GM12864 (cell line): ENCODE results near the gene CXXC4.

Experiments
- DNase-seq: peaks from one replicate; pipeline ENCODE4 v3.0.0-alpha.2; 2011; ENCODE audit warnings: low read depth
- H3K4me3 ChIP-seq: 2 replicates; pipeline ENCODE4 v1.5.1; 2011; ENCODE audit warnings: mild to moderate bottlenecking, low read depth, low read length, control low read depth
- TF ChIP-seq, protein P1 (sequence below): IDR thresholded peaks from 2 replicates; pipeline ENCODE4 v1.5.1; 2011; ENCODE audit warnings: low read depth, mild to moderate bottlenecking, moderate library complexity, low read length, control low read depth, inconsistent platforms; ENCODE audit errors: missing control alignments

Gene CXXC4

DNA sequence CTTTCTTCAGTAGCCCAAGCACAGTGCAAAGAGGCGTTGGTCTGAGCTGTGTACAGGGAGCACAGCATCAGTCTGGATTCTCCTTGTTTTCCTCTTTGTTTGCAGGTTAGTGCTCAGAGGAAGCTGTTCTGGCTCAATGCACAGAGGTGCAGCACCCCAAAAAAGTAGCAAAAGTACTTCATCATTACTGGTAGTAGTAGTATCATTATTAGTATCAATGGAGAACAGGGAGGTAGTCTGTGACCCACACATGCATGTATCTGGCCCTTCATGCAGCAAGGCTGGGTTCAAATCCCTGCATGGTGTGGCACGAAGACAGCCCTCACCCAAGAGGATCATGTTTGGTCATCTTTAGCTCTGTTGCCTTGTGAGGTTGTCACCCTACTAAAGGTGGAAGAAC lies 68.7 kb downstream of the CXXC4 start:
- TF ChIP-seq, protein P1, sequence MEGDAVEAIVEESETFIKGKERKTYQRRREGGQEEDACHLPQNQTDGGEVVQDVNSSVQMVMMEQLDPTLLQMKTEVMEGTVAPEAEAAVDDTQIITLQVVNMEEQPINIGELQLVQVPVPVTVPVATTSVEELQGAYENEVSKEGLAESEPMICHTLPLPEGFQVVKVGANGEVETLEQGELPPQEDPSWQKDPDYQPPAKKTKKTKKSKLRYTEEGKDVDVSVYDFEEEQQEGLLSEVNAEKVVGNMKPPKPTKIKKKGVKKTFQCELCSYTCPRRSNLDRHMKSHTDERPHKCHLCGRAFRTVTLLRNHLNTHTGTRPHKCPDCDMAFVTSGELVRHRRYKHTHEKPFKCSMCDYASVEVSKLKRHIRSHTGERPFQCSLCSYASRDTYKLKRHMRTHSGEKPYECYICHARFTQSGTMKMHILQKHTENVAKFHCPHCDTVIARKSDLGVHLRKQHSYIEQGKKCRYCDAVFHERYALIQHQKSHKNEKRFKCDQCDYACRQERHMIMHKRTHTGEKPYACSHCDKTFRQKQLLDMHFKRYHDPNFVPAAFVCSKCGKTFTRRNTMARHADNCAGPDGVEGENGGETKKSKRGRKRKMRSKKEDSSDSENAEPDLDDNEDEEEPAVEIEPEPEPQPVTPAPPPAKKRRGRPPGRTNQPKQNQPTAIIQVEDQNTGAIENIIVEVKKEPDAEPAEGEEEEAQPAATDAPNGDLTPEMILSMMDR = no peak
- DNase-seq = no peak
- H3K4me3 ChIP-seq = no peak overlapping the region

DNA sequence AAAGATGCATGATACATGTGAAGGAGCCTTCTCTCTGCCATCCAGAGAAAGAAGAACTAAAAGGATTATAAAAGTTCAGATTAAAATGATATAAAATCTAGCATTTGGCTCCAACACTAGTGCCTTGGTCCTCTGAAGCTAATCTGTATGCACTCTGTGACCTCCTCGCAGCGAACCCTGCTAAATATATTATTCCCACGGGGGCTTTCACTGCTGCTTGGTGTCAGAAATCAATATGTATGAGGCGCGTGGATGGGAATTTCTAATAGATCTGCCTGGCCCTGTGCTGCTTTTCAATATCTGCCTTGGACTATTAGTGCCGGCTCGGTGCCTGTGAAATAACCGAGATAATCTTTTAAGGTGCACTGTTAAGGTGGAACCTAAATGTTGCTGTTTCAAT lies 69.7 kb downstream of the CXXC4 start:
- DNase-seq = no peak
- TF ChIP-seq, protein P1 = no peak
- no peak overlapping the region for H3K4me3 ChIP-seq

DNA sequence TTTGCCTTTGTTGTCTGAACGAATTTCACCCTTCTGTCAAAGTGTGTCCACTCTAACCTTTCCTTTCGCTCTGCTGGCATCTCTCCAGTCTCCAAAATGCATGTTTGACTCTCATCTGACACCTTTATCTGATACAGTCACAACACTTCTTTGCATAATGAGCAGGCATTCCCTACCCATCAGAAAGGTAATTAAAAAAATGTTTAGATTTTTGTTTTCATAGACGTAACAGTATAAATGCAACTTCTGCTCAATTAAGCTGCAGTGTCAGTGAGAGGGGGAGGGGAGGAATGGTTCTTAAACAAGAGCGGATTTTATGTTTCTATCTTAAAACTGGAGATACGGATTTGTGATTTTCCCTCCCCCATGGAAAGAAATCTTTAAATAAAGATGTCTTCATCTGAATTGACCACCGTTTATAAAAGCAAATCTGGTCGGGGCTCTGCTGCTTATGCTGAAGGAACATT lies 70.2 kb downstream of the CXXC4 start:
- TF ChIP-seq, protein P1 = no peak
- no peak for DNase-seq
- H3K4me3 ChIP-seq = no peak overlapping the region

DNA sequence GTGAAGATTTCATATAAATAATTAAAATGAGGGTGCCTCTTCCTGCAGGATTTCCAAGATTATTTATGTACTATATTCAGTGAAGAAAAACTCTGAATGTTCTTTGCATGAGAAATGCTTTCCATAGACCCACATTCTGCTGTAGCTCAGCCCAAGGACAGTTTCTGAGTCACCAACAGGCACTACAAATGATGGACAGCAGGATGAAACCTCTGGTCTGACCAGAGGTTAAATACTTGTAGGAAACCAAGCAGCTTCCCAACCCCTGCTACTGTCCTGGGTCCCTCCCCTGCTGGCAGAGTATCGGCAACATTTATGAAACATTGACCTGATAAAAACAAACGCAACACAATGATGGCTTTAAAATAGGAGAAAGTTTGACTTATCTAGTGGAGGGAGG lies 73.1 kb downstream of the CXXC4 start:
- TF ChIP-seq, protein P1 = no peak
- no peak overlapping the region for H3K4me3 ChIP-seq
- no peak for DNase-seq

DNA sequence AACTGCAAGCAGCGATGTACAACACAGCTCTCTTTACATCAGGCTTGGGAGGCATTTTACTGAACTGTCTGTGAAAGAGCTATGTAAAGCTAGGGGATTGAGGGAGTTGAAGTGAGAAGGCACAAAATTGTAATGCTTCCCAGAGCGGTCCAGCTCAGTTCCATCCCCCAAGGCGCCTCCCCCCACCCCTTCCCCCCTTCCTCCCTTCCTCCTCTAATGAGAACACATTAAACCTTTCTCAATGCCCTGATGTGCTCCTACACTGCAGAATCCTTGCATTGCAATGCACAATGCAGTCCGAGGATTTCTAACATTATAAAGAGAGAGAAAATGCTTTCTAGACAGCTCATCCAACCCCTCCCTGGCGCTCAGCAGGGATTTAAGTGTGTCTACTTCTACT lies 73.9 kb downstream of the CXXC4 start:
- H3K4me3 ChIP-seq = no peak overlapping the region
- no peak for DNase-seq
- TF ChIP-seq, protein P1 = no peak
